ENCODE data around the gene INVS.
"Not testable (repeated sequence)": the region's sequence is repeated elsewhere in the genome, so short reads cannot be mapped to it uniquely, and the experiment has no call there.

INVS gene

GRCh38 chr9:100338736-100339135 lies 239.7 kb downstream of the INVS start:
- not testable (repeated sequence) for DNase-seq

DNA sequence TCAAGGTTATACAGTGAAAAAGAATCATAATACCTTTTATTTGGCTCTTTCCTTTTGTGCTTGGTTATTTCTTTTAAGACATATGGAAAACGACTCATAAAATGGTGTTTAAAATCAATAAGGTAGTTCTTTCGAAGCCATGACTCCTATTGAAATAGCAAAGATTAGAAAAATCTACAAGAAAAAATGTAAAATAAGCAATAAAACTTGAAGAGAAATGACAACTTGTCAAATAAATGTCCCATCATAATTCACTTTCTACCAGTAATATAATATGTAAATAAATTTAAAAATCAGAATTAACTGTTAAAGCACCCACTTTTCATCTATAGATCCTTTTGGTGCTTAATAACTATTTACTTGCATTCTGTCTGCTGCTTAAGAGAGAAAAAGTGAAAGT lies 241.2 kb downstream of the INVS start:
- no peak for DNase-seq

DNA sequence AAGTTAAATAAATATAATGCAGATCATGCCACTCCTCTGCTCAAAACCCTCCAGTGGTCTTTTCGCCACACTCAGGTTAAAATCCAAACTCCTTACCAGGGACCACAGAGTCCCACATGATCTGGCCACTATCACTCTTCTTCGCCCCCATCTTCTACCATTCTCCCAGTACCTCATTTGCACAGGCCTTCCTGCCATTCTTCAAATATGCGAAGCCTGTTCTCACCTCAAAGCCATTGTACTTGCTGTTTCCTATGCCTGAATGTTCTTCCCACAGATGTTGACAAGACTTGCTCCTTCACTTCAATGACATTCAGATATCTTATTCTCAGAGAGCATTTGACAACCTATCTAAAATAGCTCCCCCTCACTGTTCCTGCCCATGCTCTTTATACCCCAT lies 242.8 kb downstream of the INVS start:
- DNase-seq = no peak

DNA sequence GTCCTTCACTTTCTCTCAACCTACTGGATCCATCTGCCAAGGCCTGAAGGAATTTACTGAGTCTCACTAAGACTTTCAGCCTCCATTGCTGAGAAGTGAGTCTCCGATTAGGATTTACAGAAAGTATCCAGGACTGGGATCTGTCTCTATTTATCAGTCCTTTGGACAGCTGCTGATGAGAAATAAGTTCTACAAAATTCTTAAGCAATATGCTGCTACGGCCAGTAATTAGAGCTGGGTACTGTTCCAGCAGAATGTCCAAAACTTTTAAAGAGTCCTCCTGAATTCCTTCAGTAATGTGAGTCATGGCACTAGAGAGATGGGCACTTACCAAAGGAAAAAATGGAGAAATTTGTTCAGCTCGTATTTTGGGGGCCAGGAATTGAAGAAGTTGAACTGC lies 247.8 kb downstream of the INVS start:
- no peak for DNase-seq

- DNase-seq = peak in 3 of 4 experiments; percentile 20 to 45 (median 28)
Measured at GRCh38 chr9:100350188-100350587, 251.1 kb downstream of the INVS start.
